GM12878 (cell line): ENCODE measurements around the gene ENTPD6. TPM values are rescaled to one million over a fixed set of nuclear protein-coding genes. Genes with fewer than 3 reads are reported as not detected.

Experiments used
- ATAC-seq: fragments of 200-7000 bp; cut with Tn5 transposase; 3 replicates; pipeline ENCODE4 v1.9.1; 2020; ENCODE audit warnings: mild to moderate bottlenecking, moderate library complexity
- BruUV-seq: library from RNA; stranded (reverse); fragments of 400-500 nt; replicated peaks from 2 replicates; lab custom pipeline; 2021; lab: Mats Ljungman, UMichigan
- CTCF ChIA-PET: fragments of 300-600 bp; sonication (Branson Sonifier 250); formaldehyde crosslinking; extraction: SDS; loops from one replicate; lab custom pipeline; 2021; ENCODE audit warnings: inconsistent platforms; lab: Yijun Ruan, JAX
- POLR2A ChIA-PET: fragments of 350-600 bp; formaldehyde crosslinking; extraction: SDS; loops from one replicate; lab custom pipeline; 2021; ENCODE audit warnings: inconsistent platforms; lab: Charles Lee
- RAD21 ChIA-PET: fragments of 300-600 bp; sonication (Branson Sonifier 250); formaldehyde crosslinking; loops from one replicate; lab custom pipeline; 2023; ENCODE audit warnings: antibody characterized with exemption; ENCODE audit not compliant: unreplicated experiment; lab: Charles Lee
- SMC1A ChIA-PET: fragments of 300-600 bp; sonication (Branson Sonifier 250); formaldehyde crosslinking; loops from one replicate; lab custom pipeline; 2023; ENCODE audit not compliant: unreplicated experiment, uncharacterized antibody; lab: Charles Lee
- DNase-seq: peaks from one replicate; pipeline ENCODE4 v3.0.0-alpha.2; 2011; ENCODE audit warnings: low read depth, low spot score
- FAIRE-seq: peaks from 3 replicates; lab custom pipeline; 2011; peaks lifted over from hg19 to GRCh38; lab: Jason Lieb, UNC
- H2AFZ ChIP-seq: 2 replicates; pipeline ENCODE4 v1.6.0; 2011; ENCODE audit warnings: low read depth, low read length, control low read depth; ENCODE audit not compliant: control insufficient read depth
- H3K27ac ChIP-seq: 2 replicates; pipeline ENCODE4 v1.5.1; 2011; ENCODE audit warnings: control low read depth; ENCODE audit not compliant: control insufficient read depth, insufficient read depth
- H3K27me3 ChIP-seq, 2 experiments: replicated peaks in 1 of 2; 2 replicates each; pipeline versions ENCODE4 v1.6.0 to v1.6.1; 2011; ENCODE audit warnings: low read length in 1 of 2; ENCODE audit not compliant: control insufficient read depth in 2 of 2, insufficient read depth in 2 of 2
- H3K36me3 ChIP-seq, 2 experiments: 2 replicates each; pipeline ENCODE4 v1.5.1; 2011; ENCODE audit warnings: low read length in 1 of 2; ENCODE audit not compliant: control insufficient read depth in 2 of 2, insufficient read depth in 2 of 2
- H3K4me1 ChIP-seq: 2 replicates; pipeline ENCODE4 v1.6.1; 2011; ENCODE audit warnings: mild to moderate bottlenecking, low read length, moderate library complexity, mixed read lengths; ENCODE audit not compliant: control insufficient read depth, insufficient read depth
- H3K4me2 ChIP-seq: 2 replicates; pipeline ENCODE4 v1.6.0; 2011; ENCODE audit warnings: control low read depth; ENCODE audit not compliant: control insufficient read depth, insufficient read depth
- H3K4me3 ChIP-seq: fragments of 200-600 bp; sonication (generic); 2 replicates; pipeline ENCODE4 v1.5.1; 2016
- H3K79me2 ChIP-seq: 2 replicates; pipeline ENCODE4 v1.6.0; 2011; ENCODE audit warnings: low read length; ENCODE audit not compliant: control insufficient read depth, insufficient read depth
- H3K9ac ChIP-seq: 2 replicates; pipeline ENCODE4 v1.8.0; 2011; ENCODE audit warnings: low read length, control low read depth, mixed read lengths; ENCODE audit not compliant: control insufficient read depth, insufficient read depth
- H3K9me3 ChIP-seq: replicated peaks from 3 replicates; pipeline ENCODE4 v1.5.1; 2011; ENCODE audit warnings: mild to moderate bottlenecking, low read length; ENCODE audit not compliant: control insufficient read depth, insufficient read depth
- H4K20me1 ChIP-seq: 2 replicates; pipeline ENCODE4 v1.6.0; 2011; ENCODE audit not compliant: control insufficient read depth, insufficient read depth
- BMI1 ChIP-seq: fragments of 450-650 bp; IDR thresholded peaks from 2 replicates; pipeline ENCODE4 v1.6.1; 2016; ENCODE audit warnings: mild to moderate bottlenecking, moderate library complexity, borderline replicate concordance
- CBX5 ChIP-seq: sonication (generic); IDR thresholded peaks from 2 replicates; pipeline ENCODE4 v1.6.1; 2016; ENCODE audit warnings: low read depth, moderate library complexity, mild to moderate bottlenecking, inconsistent platforms
- ETV6 ChIP-seq, 2 experiments: fragments of 450-650 bp in 1 of 2; IDR thresholded peaks in 1 of 2; conservative IDR thresholded peaks in 1 of 2; 2 replicates each; pipeline ENCODE4 v1.6.1; 2014; ENCODE audit warnings: antibody characterized with exemption in 1 of 2, borderline replicate concordance in 1 of 2, low read depth in 1 of 2, mild to moderate bottlenecking in 1 of 2, moderate library complexity in 1 of 2
- HDAC2 ChIP-seq: fragments of 200-600 bp; sonication (generic); IDR thresholded peaks from 2 replicates; pipeline ENCODE4 v1.6.1; 2017
- HDAC6 ChIP-seq: fragments of 200-600 bp; sonication (generic); IDR thresholded peaks from one replicate; pipeline ENCODE4 v1.8.0; 2017; ENCODE audit warnings: antibody characterized with exemption; ENCODE audit not compliant: unreplicated experiment
- IKZF2 ChIP-seq, 2 experiments: fragments of 450-650 bp; IDR thresholded peaks; 2 replicates each; pipeline ENCODE4 v1.6.1; 2017; ENCODE audit warnings: mild to moderate bottlenecking in 2 of 2, moderate library complexity in 2 of 2
- JUND ChIP-seq: IDR thresholded peaks from 2 replicates; pipeline ENCODE4 v1.6.1; 2012; ENCODE audit warnings: low read depth, mild to moderate bottlenecking, low read length, improper control_type of control experiment, moderate library complexity
- MEF2A ChIP-seq: IDR thresholded peaks from 2 replicates; pipeline ENCODE4 v1.6.1; 2011; ENCODE audit warnings: low read depth, mild to moderate bottlenecking, low read length, moderate library complexity; ENCODE audit not compliant: insufficient read depth
- NFXL1 ChIP-seq: fragments of 450-650 bp; IDR thresholded peaks from 2 replicates; pipeline ENCODE4 v1.6.1; 2017; ENCODE audit warnings: antibody characterized with exemption, mild to moderate bottlenecking, borderline replicate concordance
- NR2C1 ChIP-seq: fragments of 450-650 bp; IDR thresholded peaks from 2 replicates; pipeline ENCODE4 v1.6.1; 2017; ENCODE audit warnings: antibody characterized with exemption, mild to moderate bottlenecking, moderate library complexity
- RAD51 ChIP-seq: fragments of 450-650 bp; IDR thresholded peaks from 2 replicates; pipeline ENCODE4 v1.6.1; 2016; ENCODE audit warnings: moderate library complexity, mild to moderate bottlenecking, inconsistent platforms
- TARDBP ChIP-seq: IDR thresholded peaks from 2 replicates; pipeline ENCODE4 v1.6.1; 2016; ENCODE audit warnings: borderline replicate concordance
- ZNF217 ChIP-seq: fragments of 450-650 bp; IDR thresholded peaks from 2 replicates; pipeline ENCODE4 v1.6.1; 2017; ENCODE audit warnings: antibody characterized with exemption, mild to moderate bottlenecking
- ZNF384 ChIP-seq: IDR thresholded peaks from 2 replicates; pipeline ENCODE4 v1.6.1; 2012; ENCODE audit warnings: low read depth, mild to moderate bottlenecking, low read length, improper control_type of control experiment, borderline replicate concordance
- WGBS: methylation state at CpG from one replicate; pipeline ENCODE4 v1.1.6; 2016; ENCODE audit warnings: low lambda C conversion rate; ENCODE audit not compliant: insufficient replicate concordance, insufficient coverage; ENCODE audit errors: missing lambda C conversion rate; 5-methylcytosine and 5-hydroxymethylcytosine counted together
- in situ Hi-C: fragments of 300-500 bp; cut with MboI; formaldehyde crosslinking; loops from 9 replicates; pipeline ENCODE4 v1.14.3; 2018; ENCODE audit warnings: mixed read lengths
- intact Hi-C: fragments of 100-400 bp; cut with micrococcal nuclease; formaldehyde crosslinking; loops from one replicate; pipeline ENCODE4 v1.14.2; 2022; ENCODE audit not compliant: unreplicated experiment
- polyA plus RNA-seq, 11 experiments: library from polyadenylated mRNA; depleted of rRNA in 4 of 11; unstranded in 6 of 11; stranded (reverse) in 5 of 11; fragments of >200 nt; fragmentation: Nextera tagmentation in 4 of 11; fragmentation: Illumina TruSeq in 1 of 11; extraction: Ambion mirVana in 4 of 11; extraction: Trizol in 1 of 11; gene quantifications; 1 replicate in 1 of 11; 2 replicates in 10 of 11; pipeline versions ENCODE4 v1.2.1 to v1.2.3, GENCODE V29; 2011 to 2016; ENCODE audit warnings: inconsistent platforms in 2 of 11, missing spikeins in 2 of 11, low read depth in 1 of 11
- total RNA-seq, 4 experiments: library from RNA; depleted of rRNA in 3 of 4; stranded (reverse); fragments of >200 nt in 3 of 4; fragmentation: Illumina TruSeq in 1 of 4; extraction: Trizol in 1 of 4; gene quantifications; 2 replicates each; pipeline versions ENCODE4 v1.2.1 to v1.2.3, GENCODE V29; 2013 to 2021
- TF ChIP-seq, protein P1 (sequence below): IDR thresholded peaks from 2 replicates; pipeline ENCODE4 v1.6.1; 2011; ENCODE audit warnings: borderline replicate concordance, low read depth, mild to moderate bottlenecking, moderate library complexity, mixed read lengths, low read length; ENCODE audit not compliant: insufficient read depth; ENCODE audit errors: extremely low read length

Gene ENTPD6
- total and polyA plus RNA-seq, 10 of the 15 experiments (the other 5 are each of a cell fraction or from before 2014, with no cell fraction given): 0.53 to 45.4 (median 31.1) TPM

DNA sequence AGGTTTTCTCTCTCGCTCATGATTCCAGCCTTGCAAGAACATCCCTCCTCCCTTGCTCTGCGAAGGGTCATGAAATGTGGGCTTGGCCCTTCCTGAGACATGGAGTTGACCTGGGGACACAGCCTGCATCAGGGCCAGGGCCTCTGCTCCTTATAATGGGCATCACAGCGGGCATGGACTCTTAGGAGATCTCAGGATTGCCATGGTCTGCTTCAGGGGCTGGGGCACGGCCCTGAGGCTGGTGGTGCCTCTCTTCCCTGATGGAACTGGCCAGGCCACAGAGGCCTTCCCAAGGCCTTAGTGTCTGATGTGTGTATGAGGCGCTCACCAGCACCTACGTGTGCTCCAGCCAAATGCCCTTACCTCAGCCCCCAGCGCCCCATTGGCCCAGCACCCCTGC is 23.9 kb downstream of the ENTPD6 start:
- in situ Hi-C loops: no loop called here
- no peaks in the 10 kb centered on the region for H3K27me3 ChIP-seq
- FAIRE-seq (no peak), DNase-seq (no peak), ATAC-seq (no peak)
- H3K4me3 ChIP-seq: no peak overlapping the region
- ChIA-PET POLR2A (no interaction called here), RAD21 (no interaction called here), CTCF (interaction anchor here (0.9 to 1.2 kb wide), 2 partner anchors 16 to 1477 kb away, joined by 3 read pairs; no protein-coding TSS in a partner anchor), SMC1A (no interaction called here)
- no peaks in the 10 kb centered on the region for H4K20me1 ChIP-seq
- no peak overlapping the region for H3K9ac ChIP-seq
- intact Hi-C loops: no loop called here
- no TSS peak for BruUV-seq
- H3K79me2 ChIP-seq: no peaks in the 10 kb centered on the region
- no peaks in the 10 kb centered on the region for H3K4me1 ChIP-seq
- 89% methylated on average over 7 of the region's 7 CpGs for WGBS
- H3K9me3 ChIP-seq: no peaks in the 10 kb centered on the region
- peaks cover 3 to 6% of the 10 kb centered on the region in 2 experiments; a peak in 3 of 4 replicates for H3K36me3 ChIP-seq
- no peak overlapping the region for H2AFZ ChIP-seq
- no peak overlapping the region for H3K4me2 ChIP-seq
- TF ChIP-seq HDAC6 (no peak), JUND (no peak), RAD51 (no peak), ETV6 (conservative IDR thresholded peaks at IDR 0.05 in 1 of 2, IDR thresholded peaks at IDR 0.05 in 1 of 2; ENCODE audit: borderline replicate concordance in 1 of 2, low read depth in 1 of 2) (no peak), HDAC2 (no peak), ZNF384 (no peak), CBX5 (no peak), TARDBP (no peak), NR2C1 (no peak), BMI1 (no peak), MEF2A (no peak), IKZF2 (IDR thresholded peaks at IDR 0.05) (no peak), NFXL1 (no peak), ZNF217 (no peak)
- TF ChIP-seq, protein P1, sequence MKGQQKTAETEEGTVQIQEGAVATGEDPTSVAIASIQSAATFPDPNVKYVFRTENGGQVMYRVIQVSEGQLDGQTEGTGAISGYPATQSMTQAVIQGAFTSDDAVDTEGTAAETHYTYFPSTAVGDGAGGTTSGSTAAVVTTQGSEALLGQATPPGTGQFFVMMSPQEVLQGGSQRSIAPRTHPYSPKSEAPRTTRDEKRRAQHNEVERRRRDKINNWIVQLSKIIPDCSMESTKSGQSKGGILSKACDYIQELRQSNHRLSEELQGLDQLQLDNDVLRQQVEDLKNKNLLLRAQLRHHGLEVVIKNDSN: no peak
- H3K27ac ChIP-seq: no peak overlapping the region
